GM18505 (cell line): ENCODE results near the gene ANKRD36B.
"Not testable (repeated sequence)": the region's sequence is repeated elsewhere in the genome, so short reads cannot be mapped to it uniquely, and the experiment has no call there.

Experiments
- ATAC-seq: cut with Tn5 transposase; IDR thresholded peaks from one replicate; pipeline ENCODE4 v1.9.1; 2021; ENCODE audit not compliant: unreplicated experiment
- POLR2A ChIP-seq: IDR thresholded peaks from 4 replicates; pipeline ENCODE4 v1.6.1; 2011; ENCODE audit warnings: borderline replicate concordance; ENCODE audit not compliant: insufficient read depth, insufficient read length; ENCODE audit errors: extremely low read depth

The ANKRD36B gene

GRCh38 chr2:97589598-97590510 is at the start of gene ANKRD36B:
TSS of gene ANKRD36B (minus strand) at chr2:97589877. CDS start at chr2:97589685, 192 bp downstream.
- TF ChIP-seq POLR2A, result peak; percentile 47
- peak; percentile 57 for ATAC-seq

GRCh38 chr2:97626049-97626430 is 36.4 kb upstream of the ANKRD36B start:
- ATAC-seq, result not testable (repeated sequence)

GRCh38 chr2:97625354-97626048 is 35.8 kb upstream of the ANKRD36B start:
- not testable (repeated sequence) for ATAC-seq

- not testable (repeated sequence) for ATAC-seq
Observed at GRCh38 chr2:97622976-97623375, 33.3 kb upstream of the ANKRD36B start.

GRCh38 chr2:97620492-97620891 is 30.8 kb upstream of the ANKRD36B start:
- not testable (repeated sequence) for ATAC-seq

- ATAC-seq, result not testable (repeated sequence)
Observed at GRCh38 chr2:97618939-97619827, 29.5 kb upstream of the ANKRD36B start.

- no peak for ATAC-seq
Observed at GRCh38 chr2:97617911-97618310, 28.2 kb upstream of the ANKRD36B start.

GRCh38 chr2:97615746-97616145 is 26.1 kb upstream of the ANKRD36B start:
- not testable (repeated sequence) for ATAC-seq

More at GRCh38 chr2:97617911-97618310, 28.2 kb upstream of the ANKRD36B start:
- no peak for TF ChIP-seq POLR2A

GRCh38 chr2:97611895-97612294 is 22.2 kb upstream of the ANKRD36B start:
- not testable (repeated sequence) for ATAC-seq

- ATAC-seq, result not testable (repeated sequence)
Observed at GRCh38 chr2:97608745-97609144, 19.1 kb upstream of the ANKRD36B start.

GRCh38 chr2:97605524-97606339 is 16.1 kb upstream of the ANKRD36B start:
- ATAC-seq, result not testable (repeated sequence)

- not testable (repeated sequence) for ATAC-seq
Observed at GRCh38 chr2:97605109-97605508, 15.4 kb upstream of the ANKRD36B start.

- not testable (repeated sequence) for ATAC-seq
Observed at GRCh38 chr2:97601537-97601936, 11.9 kb upstream of the ANKRD36B start.

GRCh38 chr2:97596180-97596579 is 6.5 kb upstream of the ANKRD36B start:
- ATAC-seq, result not testable (repeated sequence)

GRCh38 chr2:97593520-97593919 is 3.8 kb upstream of the ANKRD36B start:
- not testable (repeated sequence) for ATAC-seq

- ATAC-seq, result peak; percentile 54
Observed at GRCh38 chr2:97590515-97591394, 1.1 kb upstream of the ANKRD36B start.

- ATAC-seq, result not testable (repeated sequence)
Observed at GRCh38 chr2:97589257-97589597, 450 bp downstream of the ANKRD36B start.

- not testable (repeated sequence) for ATAC-seq
Observed at GRCh38 chr2:97565674-97566073, 24.0 kb downstream of the ANKRD36B start.
